Measurements from ENCODE around the gene PACRG. TPM values are rescaled to one million over a fixed set of nuclear protein-coding genes. Genes with fewer than 3 reads are reported as not detected.
A peak's percentile ranks its signal among the peaks of the same experiment; 100 is the strongest.

The PACRG gene
- polyA plus RNA-seq, 2 of the 4 experiments (the other 2 are of a cell fraction), result 0.14 to 0.30 TPM

- DNase-seq (ENCODE audit: low read depth in 1 of 2, low spot score in 1 of 2) (no peak), ATAC-seq (no peak), FAIRE-seq (no peak)
- H3K27ac ChIP-seq, result no peak overlapping the region
- ChIA-PET POLR2A (no interaction called here), CTCF (no interaction called here)
- H3K4me2 ChIP-seq, result no peak overlapping the region
- H3K9me3 ChIP-seq, result no peaks in the 10 kb centered on the region
- H3K4me1 ChIP-seq, result no peaks in the 10 kb centered on the region
- TF ChIP-seq PHF8 (IDR thresholded peaks at IDR 0.05; ENCODE audit: borderline replicate concordance, low read depth), result no peak
- no peak for TF ChIP-seq SREBF2 (IDR thresholded peaks at IDR 0.05)
- no peak for TF ChIP-seq ZC3H11A (IDR thresholded peaks at IDR 0.05)
- TF ChIP-seq KDM5A (IDR thresholded peaks at IDR 0.05), result no peak
- TF ChIP-seq PBX3 (IDR thresholded peaks at IDR 0.05), result no peak
- no peak for TF ChIP-seq NPAS2 (CRISPR knock-in tag; IDR thresholded peaks at IDR 0.05; ENCODE audit: borderline replicate concordance)
- no peak for TF ChIP-seq SMC3 (IDR thresholded peaks at IDR 0.05)
- no peak for TF ChIP-seq CEBPB (IDR thresholded peaks at IDR 0.05)
- no peak for TF ChIP-seq CHD4 (IDR thresholded peaks at IDR 0.05; ENCODE audit: borderline replicate concordance)
- TF ChIP-seq ZSCAN20 (CRISPR knock-in tag; IDR thresholded peaks at IDR 0.05), result no peak
- no peak for TF ChIP-seq POLR2AphosphoS2 (conservative IDR thresholded peaks at IDR 0.05; ENCODE audit: low read length)
- TF ChIP-seq TP53 (CRISPR knock-in tag; IDR thresholded peaks at IDR 0.05), result no peak
- no peak for TF ChIP-seq TFCP2L1 (CRISPR knock-in tag; IDR thresholded peaks at IDR 0.05)
- no peak for TF ChIP-seq FOSB (CRISPR knock-in tag; IDR thresholded peaks at IDR 0.05)
- TF ChIP-seq HOXB13 (CRISPR knock-in tag; IDR thresholded peaks at IDR 0.05; ENCODE audit: low read depth), result no peak
- no peak for TF ChIP-seq BCL3 (IDR thresholded peaks at IDR 0.05)
- no peak for TF ChIP-seq E2F6 (IDR thresholded peaks at IDR 0.05; ENCODE audit: borderline replicate concordance, low read depth)
- TF ChIP-seq RFX5 (IDR thresholded peaks at IDR 0.05), result no peak
- no peak for TF ChIP-seq MAZ (IDR thresholded peaks at IDR 0.05; ENCODE audit: borderline replicate concordance, low read depth, low read length)
- TF ChIP-seq ATOH8 (CRISPR knock-in tag; IDR thresholded peaks at IDR 0.05; ENCODE audit: low read depth), result no peak
- no peak overlapping the region for H3K4me3 ChIP-seq
- WGBS (ENCODE audit: missing lambda C conversion rate), result 12% methylated on average over 2 of the region's 2 CpGs
Measured at GRCh38 chr6:163132050-163132750, 404.4 kb downstream of the PACRG start.

- H3K4me1 ChIP-seq, result no peaks in the 10 kb centered on the region
- 69% methylated on average over 1 of the region's 1 CpG for WGBS (ENCODE audit: missing lambda C conversion rate)
- H3K4me2 ChIP-seq, result no peak overlapping the region
- H3K4me3 ChIP-seq, result no peak overlapping the region
- H3K9me3 ChIP-seq, result no peaks in the 10 kb centered on the region
- H3K27ac ChIP-seq, result no peak overlapping the region
- no peak for ATAC-seq
- no peak for FAIRE-seq
- ChIA-PET POLR2A (no interaction called here), CTCF (no interaction called here)
- DNase-seq (ENCODE audit: low read depth in 1 of 2, low spot score in 1 of 2), result no peak
- TF ChIP-seq ELK1 (IDR thresholded peaks at IDR 0.05; ENCODE audit: low read depth, low read length) (no peak), USF2 (IDR thresholded peaks at IDR 0.05) (peak; percentile 24; the same call in 1 of the 2 replicates)
Measured at GRCh38 chr6:163133017-163133416, 405.2 kb downstream of the PACRG start.
